ENCODE data around the gene CEP112. TPM values are rescaled to one million over a fixed set of nuclear protein-coding genes. Genes with fewer than 3 reads are reported as not detected.
A peak's percentile ranks its signal among the peaks of the same experiment; 100 is the strongest.

The CEP112 gene
- total and polyA plus RNA-seq, 2 of the 4 experiments (the other 2 are of a cell fraction) = 2.5 to 5.6 TPM

DNA sequence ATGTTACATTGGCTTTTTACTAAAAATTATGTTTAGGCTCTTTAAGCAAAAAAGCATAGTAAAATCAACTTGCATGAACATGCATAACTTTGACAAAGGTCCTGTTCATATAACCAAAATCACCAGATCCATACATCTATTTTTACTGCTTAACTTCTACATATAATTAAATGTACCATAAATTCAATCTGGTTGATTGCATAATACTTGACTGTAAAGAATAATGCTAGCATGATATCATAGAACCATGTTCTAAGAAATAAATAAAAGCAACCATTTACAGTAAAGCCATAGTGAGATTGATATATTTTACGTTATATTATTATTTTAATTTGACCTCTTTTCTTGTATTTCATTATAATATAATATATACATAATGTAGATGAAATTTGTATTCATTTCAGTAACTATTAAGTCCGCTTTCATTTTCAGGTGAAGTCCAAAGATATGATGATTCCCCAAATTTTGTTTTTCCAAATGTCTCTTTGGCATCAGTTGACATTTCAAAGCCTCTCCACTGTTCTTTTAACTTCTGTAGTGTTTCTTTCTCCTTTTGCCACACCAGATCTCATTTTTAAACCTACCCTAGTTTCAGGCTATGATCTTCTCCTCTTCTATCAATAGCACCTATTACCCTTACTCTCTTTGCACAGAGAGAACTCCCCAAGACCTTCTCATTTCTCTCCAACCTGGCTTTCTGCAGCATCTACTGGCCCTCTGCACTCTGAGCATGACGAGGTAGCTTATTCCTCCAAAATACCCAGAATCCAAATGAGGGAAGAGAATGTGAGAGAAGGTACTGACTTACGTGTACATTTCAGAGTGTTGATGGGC, 35.5 kb upstream of the CEP112 start:
- no peak overlapping the region for H3K4me2 ChIP-seq (ENCODE audit: low read depth, low read length)
- no peak overlapping the region for H4K5ac ChIP-seq (ENCODE audit: low read depth, low read length)
- H4K91ac ChIP-seq (ENCODE audit: insufficient read depth, low read depth, low read length) = no peak overlapping the region
- intact Hi-C loops (cut with micrococcal nuclease) (no loop called here), dilution Hi-C loops (cut with HindIII; ENCODE audit: low sequenced_read_pairs, unreplicated experiment) (no loop called here), in situ Hi-C loops (cut with MboI; ENCODE audit: low sequenced_read_pairs) (no loop called here)
- H2BK5ac ChIP-seq (ENCODE audit: low read depth, low read length, poor library complexity, severe bottlenecking) = no peak overlapping the region
- H3K4me1 ChIP-seq (ENCODE audit: control insufficient read depth, insufficient read depth, low read length) = no peaks in the 10 kb centered on the region
- no peak overlapping the region for H3K18ac ChIP-seq (ENCODE audit: low read depth, low read length)
- no peak for DNase-seq
- H3K23ac ChIP-seq (ENCODE audit: low read depth, low read length) = no peak overlapping the region
- no CpG with 5 or more reads among the region's 4 CpGs for WGBS, 2 experiments (ENCODE audit: extremely low coverage in 2 of 2, insufficient read length in 1 of 2)
- no peak overlapping the region for H2BK20ac ChIP-seq (ENCODE audit: low read depth, low read length)
- no peak for ATAC-seq (ENCODE audit: low read depth)
- ChIA-PET CTCF (no interaction called here), POLR2A (ENCODE audit: unreplicated experiment) (no interaction called here)
- no peaks in the 10 kb centered on the region for H4K20me1 ChIP-seq (ENCODE audit: insufficient read depth, low read length)
- H3K27me3 ChIP-seq (ENCODE audit: control insufficient read depth, insufficient read depth, low read length) = peaks cover 2% of the 10 kb centered on the region; the same call in 1 of the 2 replicates
- no peaks in the 10 kb centered on the region; the same call in 1 of the 2 replicates for H3K9me1 ChIP-seq (ENCODE audit: insufficient read depth, low read length)
- no peak overlapping the region for H2BK120ac ChIP-seq (ENCODE audit: low read depth, low read length)
- no peak overlapping the region for H2BK15ac ChIP-seq (ENCODE audit: low read depth, low read length)
- no peak overlapping the region for H3K14ac ChIP-seq (replicated peaks; ENCODE audit: low read depth, low read length)
- H3K9ac ChIP-seq (ENCODE audit: low read depth, low read length) = no peak overlapping the region
- no peak overlapping the region for H2AK5ac ChIP-seq (ENCODE audit: low read depth, low read length)
- no peak overlapping the region for H4K8ac ChIP-seq (ENCODE audit: low read depth in 2 of 2, low read length in 2 of 2)
- H3K9me3 ChIP-seq (ENCODE audit: control insufficient read depth, insufficient read depth, low read length) = no peaks in the 10 kb centered on the region
- no peak overlapping the region for H3K27ac ChIP-seq (ENCODE audit: insufficient read depth, low read length)
- no peaks in the 10 kb centered on the region for H3K79me1 ChIP-seq (ENCODE audit: low read depth in 1 of 2, low read length in 2 of 2)
- no peaks in the 10 kb centered on the region for H3K36me3 ChIP-seq (ENCODE audit: control insufficient read depth, insufficient read depth, low read length)
- no peak overlapping the region for H2AK9ac ChIP-seq (replicated peaks; ENCODE audit: low read depth, low read length, poor library complexity)
- TF ChIP-seq CEBPB (IDR thresholded peaks at IDR 0.05; ENCODE audit: low read depth, low read length) (peak; percentile 57; the same call in 1 of the 2 replicates), MAZ (IDR thresholded peaks at IDR 0.05; ENCODE audit: borderline replicate concordance, low read depth, low read length) (no peak), SMC3 (IDR thresholded peaks at IDR 0.05; ENCODE audit: low read depth, low read length) (no peak)
- BruUV-seq (replicated peaks) = no TSS peak
- no peak overlapping the region for H2AFZ ChIP-seq (replicated peaks; ENCODE audit: low read length, poor library complexity)
- no peak overlapping the region for H3K4me3 ChIP-seq (ENCODE audit: insufficient read depth, low read depth, low read length)
- no peak overlapping the region for H3K56ac ChIP-seq (ENCODE audit: extremely low read depth, insufficient read depth, low read length)
- H3K4ac ChIP-seq (ENCODE audit: low read depth, low read length) = no peak overlapping the region

Measured in IMR-90 (cell line).